GM21737 (cell line): ENCODE measurements around the gene CDKL5.

Experiments used
- ATAC-seq: cut with Tn5 transposase; IDR thresholded peaks from one replicate; pipeline ENCODE4 v1.9.1; 2021; ENCODE audit warnings: mild to moderate bottlenecking, moderate library complexity; ENCODE audit not compliant: unreplicated experiment

CDKL5 gene

GRCh38 chrX:18455384-18455783 is 30.0 kb downstream of the CDKL5 start:
- ATAC-seq, result no peak

DNA sequence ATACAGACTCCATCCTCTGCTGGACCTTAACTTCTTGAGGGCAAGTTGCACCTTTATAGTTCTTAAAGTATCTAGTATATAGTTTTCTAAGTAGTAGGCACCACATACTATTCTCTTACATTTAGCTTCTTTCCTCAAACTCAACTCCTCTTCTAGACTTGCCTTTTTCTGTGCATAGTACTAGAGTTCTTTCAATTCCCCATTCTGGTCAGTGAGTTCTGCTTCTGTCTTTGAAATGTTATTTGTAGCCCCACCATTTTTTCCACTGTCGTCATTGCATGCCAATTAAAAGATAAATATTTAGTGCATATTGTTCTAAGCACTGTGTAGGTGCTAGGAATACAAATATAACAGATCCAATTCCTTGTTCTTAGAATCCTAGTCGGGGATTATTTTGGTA is 31.6 kb downstream of the CDKL5 start:
- no peak for ATAC-seq

- ATAC-seq, result no peak
Observed at GRCh38 chrX:18461431-18461830, 36.0 kb downstream of the CDKL5 start.

GRCh38 chrX:18464499-18464898 is 39.1 kb downstream of the CDKL5 start:
- ATAC-seq, result no peak

GRCh38 chrX:18465051-18465450 is 39.6 kb downstream of the CDKL5 start:
- no peak for ATAC-seq

- ATAC-seq, result no peak
Observed at GRCh38 chrX:18468599-18468998, 43.2 kb downstream of the CDKL5 start.

GRCh38 chrX:18471296-18471695 is 45.9 kb downstream of the CDKL5 start:
- no peak for ATAC-seq

- ATAC-seq, result no peak
Observed at GRCh38 chrX:18490806-18491555, 65.6 kb downstream of the CDKL5 start.

GRCh38 chrX:18491587-18492340 is 66.4 kb downstream of the CDKL5 start:
- ATAC-seq, result no peak

- ATAC-seq, result no peak
Observed at GRCh38 chrX:18534949-18535348, 109.5 kb downstream of the CDKL5 start.

DNA sequence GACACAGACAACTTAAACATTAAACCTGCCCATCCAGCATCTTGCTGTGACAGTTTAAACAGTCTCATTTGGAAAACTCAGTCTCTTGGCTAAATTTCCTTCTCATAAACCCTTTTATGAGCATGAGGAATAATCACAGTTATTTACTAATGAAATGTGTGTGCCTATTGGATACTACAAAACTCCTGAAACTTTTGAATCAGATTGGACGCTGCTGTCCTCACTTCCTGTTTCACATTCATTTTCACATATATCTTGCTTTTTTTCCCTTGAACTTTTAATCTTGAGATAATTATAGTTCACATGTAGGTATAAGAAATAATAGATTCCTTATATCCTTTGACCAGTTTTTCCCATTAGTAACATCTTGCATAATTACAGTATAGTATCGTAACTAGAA is 111.7 kb downstream of the CDKL5 start:
- ATAC-seq, result no peak

GRCh38 chrX:18537524-18537923 is 112.1 kb downstream of the CDKL5 start:
- ATAC-seq, result no peak

- ATAC-seq, result no peak
Observed at GRCh38 chrX:18542131-18542530, 116.7 kb downstream of the CDKL5 start.

- no peak for ATAC-seq
Observed at GRCh38 chrX:18542905-18543304, 117.5 kb downstream of the CDKL5 start.

DNA sequence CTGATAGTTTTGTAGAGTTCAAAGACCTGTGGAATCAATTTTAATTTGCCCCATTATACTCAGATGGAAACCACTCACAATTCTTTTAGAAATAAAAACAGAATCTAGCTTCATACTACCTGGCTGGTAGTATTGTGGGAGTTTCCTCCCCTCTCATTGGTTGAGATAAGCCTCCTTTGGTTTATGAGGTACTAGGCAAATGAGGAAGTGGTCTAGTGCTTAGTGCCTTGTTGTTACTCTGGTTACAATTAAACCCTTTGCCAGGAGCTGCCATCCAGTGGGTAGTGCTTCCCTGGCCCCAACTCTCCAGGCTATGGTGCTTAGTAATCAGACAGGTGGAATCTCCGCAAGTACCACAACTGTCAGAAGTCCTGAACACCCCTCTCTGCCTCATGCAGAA is 118.3 kb downstream of the CDKL5 start:
- no peak for ATAC-seq

DNA sequence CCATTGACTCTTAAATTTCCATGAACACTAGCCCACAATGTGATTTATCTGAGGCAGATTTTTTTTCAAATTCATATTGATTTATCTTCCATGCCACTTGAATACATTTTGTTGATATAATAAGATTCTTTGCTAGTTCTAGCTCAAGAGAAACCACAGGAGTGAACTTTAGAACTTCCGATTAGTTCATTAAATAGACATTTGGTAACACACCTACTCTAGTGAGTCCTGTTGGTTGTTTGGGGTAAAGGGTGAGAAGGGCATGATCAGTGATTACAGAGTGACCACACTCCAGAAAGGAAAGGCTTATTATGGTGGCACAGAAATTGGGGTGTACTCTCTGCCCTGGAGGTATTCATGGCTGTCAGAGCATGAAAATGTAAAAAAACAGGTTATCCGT is 120.4 kb downstream of the CDKL5 start:
- no peak for ATAC-seq

DNA sequence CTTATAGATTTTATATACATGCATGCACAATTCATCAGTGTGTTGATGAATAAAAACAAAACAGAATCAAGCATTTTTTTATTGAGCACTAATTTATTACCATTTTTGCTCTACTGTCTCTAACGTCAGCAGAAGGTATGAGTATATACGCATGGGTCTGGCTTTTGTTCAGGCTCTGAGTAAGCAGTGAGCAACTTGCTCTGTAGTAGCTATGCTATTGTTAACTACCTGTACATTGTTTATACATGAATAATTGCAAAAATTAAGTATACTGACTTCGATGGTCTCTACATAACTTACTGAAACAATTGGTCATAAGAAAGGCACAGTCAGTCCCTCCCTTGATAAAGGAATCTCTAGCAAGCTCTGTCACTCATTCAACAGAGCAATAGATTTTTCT is 123.6 kb downstream of the CDKL5 start:
- no peak for ATAC-seq

- no peak for ATAC-seq
Observed at GRCh38 chrX:18549643-18550042, 124.2 kb downstream of the CDKL5 start.

GRCh38 chrX:18557879-18558278 is 132.5 kb downstream of the CDKL5 start:
- ATAC-seq, result no peak

- no peak for ATAC-seq
Observed at GRCh38 chrX:18558799-18559198, 133.4 kb downstream of the CDKL5 start.

DNA sequence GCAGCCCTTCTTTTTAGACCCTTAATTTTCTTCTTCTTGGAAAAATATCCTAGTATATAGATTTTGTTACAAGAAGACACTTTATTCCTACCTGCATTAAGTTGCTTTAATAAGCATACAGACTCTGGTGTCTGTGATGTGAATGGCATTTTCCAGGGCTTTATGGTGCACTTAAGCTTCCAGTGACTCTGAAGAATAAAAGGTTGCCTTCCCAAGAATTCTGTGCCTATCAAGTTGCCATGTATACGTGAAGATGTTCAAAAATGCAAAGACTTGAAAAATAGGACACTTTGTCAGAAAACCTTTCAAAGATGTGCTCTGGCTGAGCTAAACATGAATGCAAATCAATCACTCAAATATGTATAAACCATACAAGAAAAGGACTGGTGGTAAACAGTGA is 135.6 kb downstream of the CDKL5 start:
- ATAC-seq, result no peak

DNA sequence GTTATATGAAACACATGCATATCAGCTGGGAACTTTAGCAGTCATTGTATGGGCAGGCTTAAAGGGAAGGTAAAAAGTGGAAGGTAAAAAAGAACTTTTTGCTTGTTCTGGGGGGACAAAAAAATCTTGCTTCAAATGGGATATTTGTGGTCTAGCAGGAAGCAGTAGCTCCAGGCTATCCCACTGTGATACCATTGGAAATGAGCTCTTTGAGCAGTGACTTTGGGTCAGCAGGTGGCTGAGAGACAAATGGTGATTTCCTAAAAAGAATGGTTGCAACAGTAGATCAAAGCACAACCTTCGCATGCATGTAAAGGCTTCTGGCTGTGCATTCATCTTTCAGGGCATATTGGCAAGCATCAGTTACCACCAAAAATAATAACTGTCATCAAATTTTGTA is 140.3 kb downstream of the CDKL5 start:
- no peak for ATAC-seq
